GM19468 (cell line): ENCODE measurements around the gene KLHL18.
"Not testable (repeated sequence)": the region's sequence is repeated elsewhere in the genome, so short reads cannot be mapped to it uniquely, and the experiment has no call there.

ENCODE experiments used
- ATAC-seq: cut with Tn5 transposase; IDR thresholded peaks from one replicate; pipeline ENCODE4 v1.9.1; 2021; ENCODE audit warnings: mild to moderate bottlenecking, moderate library complexity, moderate number of reproducible peaks; ENCODE audit not compliant: unreplicated experiment; ENCODE audit errors: extremely low read depth

The KLHL18 gene

GRCh38 chr3:47282424-47283192 lies at the start of gene KLHL18, which contains the start of gene KIF9:
KLHL18 (plus strand) TSS chr3:47282944; CDS start chr3:47282966, 22 bp downstream.
KIF9 (minus strand) TSS chr3:47282799; CDS start chr3:47277374, 5,425 bp downstream.
- ATAC-seq = peak; percentile 62

GRCh38 chr3:47238017-47238416 lies 44.7 kb upstream of the KLHL18 start:
- no peak for ATAC-seq

GRCh38 chr3:47239929-47240328 lies 42.8 kb upstream of the KLHL18 start:
- no peak for ATAC-seq

- ATAC-seq = no peak
These were observed 39.2 kb upstream of the KLHL18 start for GRCh38 chr3:47243419-47244147.

- no peak for ATAC-seq
These were observed 38.1 kb upstream of the KLHL18 start for GRCh38 chr3:47244531-47245100.

GRCh38 chr3:47245271-47245670 lies 37.5 kb upstream of the KLHL18 start:
- ATAC-seq = no peak

GRCh38 chr3:47247131-47248064 lies 35.3 kb upstream of the KLHL18 start:
- ATAC-seq = no peak

- ATAC-seq = no peak
These were observed 32.3 kb upstream of the KLHL18 start for GRCh38 chr3:47250309-47251060.

GRCh38 chr3:47251085-47251484 lies 31.7 kb upstream of the KLHL18 start:
- ATAC-seq = not testable (repeated sequence)

GRCh38 chr3:47251689-47252088 lies 31.1 kb upstream of the KLHL18 start:
- no peak for ATAC-seq

- not testable (repeated sequence) for ATAC-seq
These were observed 26.4 kb upstream of the KLHL18 start for GRCh38 chr3:47256331-47256730.

- ATAC-seq = no peak
These were observed 23.6 kb upstream of the KLHL18 start for GRCh38 chr3:47259114-47259513.

GRCh38 chr3:47260605-47261004 lies 22.1 kb upstream of the KLHL18 start:
- no peak for ATAC-seq

- ATAC-seq = no peak
These were observed 21.4 kb upstream of the KLHL18 start for GRCh38 chr3:47261301-47261700.

- no peak for ATAC-seq
These were observed 17.7 kb upstream of the KLHL18 start for GRCh38 chr3:47265008-47265407.

- no peak for ATAC-seq
These were observed 16.9 kb upstream of the KLHL18 start for GRCh38 chr3:47265725-47266428.

- ATAC-seq = no peak
These were observed 15.8 kb upstream of the KLHL18 start for GRCh38 chr3:47266709-47267489.

- ATAC-seq = no peak
These were observed 15.3 kb upstream of the KLHL18 start for GRCh38 chr3:47267490-47267824.
